SU-DHL-6 (cell line): ENCODE data around the gene DLG1.

Experiments used
- EZH2phosphoT487 ChIP-seq: fragments of 200-600 bp; sonication (generic), shearing (Covaris generic); conservative IDR thresholded peaks from 2 replicates; pipeline ENCODE4 v1.6.1; 2018; ENCODE audit warnings: mild to moderate bottlenecking, antibody characterized with exemption, low read length, moderate library complexity, mixed read lengths
- TF ChIP-seq, protein P1 (sequence below): fragments of 200-600 bp; sonication (generic); IDR thresholded peaks from one replicate; pipeline ENCODE4 v1.5.1; 2017; ENCODE audit warnings: antibody characterized with exemption, mild to moderate bottlenecking, low read length, moderate library complexity; ENCODE audit not compliant: insufficient read depth, poor library complexity, severe bottlenecking

DNA sequence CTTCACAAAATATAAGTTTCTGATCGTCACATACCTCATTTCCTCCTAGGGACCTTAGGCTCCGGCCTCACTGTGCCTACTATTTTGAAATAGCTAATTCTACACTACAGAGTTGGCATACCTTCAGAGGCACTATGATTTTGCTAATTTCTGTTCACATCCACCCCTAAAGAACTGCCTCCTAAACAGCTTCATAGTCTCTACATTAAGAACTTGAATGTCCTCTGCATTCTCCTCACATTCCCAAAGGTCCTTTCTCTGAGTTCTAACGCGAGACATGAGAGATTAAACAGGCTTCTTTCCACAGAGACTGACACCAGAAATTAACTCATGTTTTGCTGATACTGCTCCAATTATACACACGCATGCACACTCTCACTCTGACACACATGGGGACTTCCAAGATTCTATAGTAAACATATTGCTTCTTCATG, 75.5 kb downstream of the DLG1 start:
- TF ChIP-seq, protein P1, sequence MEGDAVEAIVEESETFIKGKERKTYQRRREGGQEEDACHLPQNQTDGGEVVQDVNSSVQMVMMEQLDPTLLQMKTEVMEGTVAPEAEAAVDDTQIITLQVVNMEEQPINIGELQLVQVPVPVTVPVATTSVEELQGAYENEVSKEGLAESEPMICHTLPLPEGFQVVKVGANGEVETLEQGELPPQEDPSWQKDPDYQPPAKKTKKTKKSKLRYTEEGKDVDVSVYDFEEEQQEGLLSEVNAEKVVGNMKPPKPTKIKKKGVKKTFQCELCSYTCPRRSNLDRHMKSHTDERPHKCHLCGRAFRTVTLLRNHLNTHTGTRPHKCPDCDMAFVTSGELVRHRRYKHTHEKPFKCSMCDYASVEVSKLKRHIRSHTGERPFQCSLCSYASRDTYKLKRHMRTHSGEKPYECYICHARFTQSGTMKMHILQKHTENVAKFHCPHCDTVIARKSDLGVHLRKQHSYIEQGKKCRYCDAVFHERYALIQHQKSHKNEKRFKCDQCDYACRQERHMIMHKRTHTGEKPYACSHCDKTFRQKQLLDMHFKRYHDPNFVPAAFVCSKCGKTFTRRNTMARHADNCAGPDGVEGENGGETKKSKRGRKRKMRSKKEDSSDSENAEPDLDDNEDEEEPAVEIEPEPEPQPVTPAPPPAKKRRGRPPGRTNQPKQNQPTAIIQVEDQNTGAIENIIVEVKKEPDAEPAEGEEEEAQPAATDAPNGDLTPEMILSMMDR = no peak
- TF ChIP-seq EZH2phosphoT487 = no peak
